Measurements from ENCODE around the gene WNT7A.

WNT7A gene

DNA sequence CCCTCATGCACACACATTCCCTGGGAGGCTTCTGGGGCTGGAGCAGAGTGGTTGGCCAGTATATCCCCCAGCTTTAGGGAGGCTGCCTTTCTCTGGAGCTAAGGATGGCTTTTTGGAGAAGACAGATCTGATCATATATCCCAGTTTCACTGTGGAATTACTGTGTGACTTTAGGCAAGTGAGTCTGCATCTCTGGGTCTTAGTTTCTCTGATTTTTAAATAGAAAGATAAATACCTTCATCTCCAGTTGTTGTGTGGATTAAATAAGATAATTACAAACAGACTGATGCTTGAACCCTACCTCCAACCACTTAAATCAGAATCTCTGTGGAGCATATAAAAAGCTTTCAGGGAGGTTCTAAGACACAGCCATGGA, 11.1 kb upstream of the WNT7A start:
- in situ Hi-C loops (cut with HindIII; ENCODE audit: low sequenced_read_pairs), result no loop called here
- no peak for DNase-seq (ENCODE audit: low read depth, low spot score)
- TF ChIP-seq, protein P1, sequence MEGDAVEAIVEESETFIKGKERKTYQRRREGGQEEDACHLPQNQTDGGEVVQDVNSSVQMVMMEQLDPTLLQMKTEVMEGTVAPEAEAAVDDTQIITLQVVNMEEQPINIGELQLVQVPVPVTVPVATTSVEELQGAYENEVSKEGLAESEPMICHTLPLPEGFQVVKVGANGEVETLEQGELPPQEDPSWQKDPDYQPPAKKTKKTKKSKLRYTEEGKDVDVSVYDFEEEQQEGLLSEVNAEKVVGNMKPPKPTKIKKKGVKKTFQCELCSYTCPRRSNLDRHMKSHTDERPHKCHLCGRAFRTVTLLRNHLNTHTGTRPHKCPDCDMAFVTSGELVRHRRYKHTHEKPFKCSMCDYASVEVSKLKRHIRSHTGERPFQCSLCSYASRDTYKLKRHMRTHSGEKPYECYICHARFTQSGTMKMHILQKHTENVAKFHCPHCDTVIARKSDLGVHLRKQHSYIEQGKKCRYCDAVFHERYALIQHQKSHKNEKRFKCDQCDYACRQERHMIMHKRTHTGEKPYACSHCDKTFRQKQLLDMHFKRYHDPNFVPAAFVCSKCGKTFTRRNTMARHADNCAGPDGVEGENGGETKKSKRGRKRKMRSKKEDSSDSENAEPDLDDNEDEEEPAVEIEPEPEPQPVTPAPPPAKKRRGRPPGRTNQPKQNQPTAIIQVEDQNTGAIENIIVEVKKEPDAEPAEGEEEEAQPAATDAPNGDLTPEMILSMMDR (IDR thresholded peaks at IDR 0.05; ENCODE audit: low read depth, low read length), result no peak
- no peak overlapping the region for H3K4me3 ChIP-seq (ENCODE audit: low read depth, low read length)

DNA sequence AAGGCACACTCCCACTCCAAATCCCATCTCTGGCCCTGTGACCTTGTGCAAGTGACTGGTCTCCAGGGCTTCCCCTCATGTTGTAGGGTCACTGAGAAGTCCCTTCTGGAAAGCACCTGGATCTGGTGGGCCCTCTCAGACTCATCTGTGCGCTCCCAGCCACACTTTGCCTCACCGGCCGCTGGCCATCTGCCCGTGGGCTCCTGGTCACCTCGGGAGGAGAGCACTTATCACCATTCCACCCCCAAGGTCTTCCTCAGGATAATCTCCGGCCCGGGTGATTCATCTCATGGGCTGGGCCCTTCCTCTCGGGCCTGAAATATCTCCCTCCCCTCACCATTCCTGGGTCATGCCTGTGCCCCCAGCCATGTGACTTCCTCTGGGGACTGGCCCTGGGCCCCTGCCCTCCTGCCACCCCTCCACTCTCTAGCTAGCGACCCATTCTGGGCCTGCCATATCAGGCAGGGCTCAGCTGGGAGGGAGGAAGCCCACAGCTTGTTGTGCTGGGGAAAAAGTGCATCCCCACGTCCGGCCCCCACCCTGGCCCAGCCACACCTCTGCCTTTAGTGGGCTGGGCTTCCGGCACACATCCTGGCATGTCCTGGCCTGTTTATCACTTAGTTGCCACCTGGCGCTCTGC, 10.6 kb upstream of the WNT7A start:
- in situ Hi-C loops (cut with HindIII; ENCODE audit: low sequenced_read_pairs), result no loop called here
- DNase-seq (ENCODE audit: low read depth, low spot score), result no peak
- H3K4me3 ChIP-seq (ENCODE audit: low read depth, low read length), result no peak overlapping the region
- TF ChIP-seq, protein P1 (IDR thresholded peaks at IDR 0.05; ENCODE audit: low read depth, low read length), result no peak

DNA sequence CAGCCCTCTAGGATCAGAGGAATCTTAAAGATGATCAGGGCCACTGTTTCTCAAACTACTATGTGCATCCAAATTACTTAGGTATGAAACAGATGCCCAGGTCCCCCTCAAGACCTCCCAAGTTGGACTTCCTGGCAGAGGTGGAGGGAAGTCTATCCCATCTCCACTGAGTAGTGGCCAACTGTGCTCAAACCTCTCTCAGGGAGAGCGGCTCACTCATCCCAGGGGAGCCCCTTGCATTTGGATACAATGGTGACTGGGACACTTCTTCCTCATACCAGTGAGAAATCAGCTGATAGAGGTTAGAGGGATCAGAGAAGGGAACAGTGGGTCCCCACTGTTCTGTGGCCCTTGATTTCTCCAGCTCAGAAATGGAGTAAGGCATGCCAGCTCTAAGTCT, 8.7 kb upstream of the WNT7A start:
- TF ChIP-seq, protein P1 (IDR thresholded peaks at IDR 0.05; ENCODE audit: low read depth, low read length), result no peak
- in situ Hi-C loops (cut with HindIII; ENCODE audit: low sequenced_read_pairs), result no loop called here
- DNase-seq (ENCODE audit: low read depth, low spot score), result no peak
- no peak overlapping the region for H3K4me3 ChIP-seq (ENCODE audit: low read depth, low read length)

DNA sequence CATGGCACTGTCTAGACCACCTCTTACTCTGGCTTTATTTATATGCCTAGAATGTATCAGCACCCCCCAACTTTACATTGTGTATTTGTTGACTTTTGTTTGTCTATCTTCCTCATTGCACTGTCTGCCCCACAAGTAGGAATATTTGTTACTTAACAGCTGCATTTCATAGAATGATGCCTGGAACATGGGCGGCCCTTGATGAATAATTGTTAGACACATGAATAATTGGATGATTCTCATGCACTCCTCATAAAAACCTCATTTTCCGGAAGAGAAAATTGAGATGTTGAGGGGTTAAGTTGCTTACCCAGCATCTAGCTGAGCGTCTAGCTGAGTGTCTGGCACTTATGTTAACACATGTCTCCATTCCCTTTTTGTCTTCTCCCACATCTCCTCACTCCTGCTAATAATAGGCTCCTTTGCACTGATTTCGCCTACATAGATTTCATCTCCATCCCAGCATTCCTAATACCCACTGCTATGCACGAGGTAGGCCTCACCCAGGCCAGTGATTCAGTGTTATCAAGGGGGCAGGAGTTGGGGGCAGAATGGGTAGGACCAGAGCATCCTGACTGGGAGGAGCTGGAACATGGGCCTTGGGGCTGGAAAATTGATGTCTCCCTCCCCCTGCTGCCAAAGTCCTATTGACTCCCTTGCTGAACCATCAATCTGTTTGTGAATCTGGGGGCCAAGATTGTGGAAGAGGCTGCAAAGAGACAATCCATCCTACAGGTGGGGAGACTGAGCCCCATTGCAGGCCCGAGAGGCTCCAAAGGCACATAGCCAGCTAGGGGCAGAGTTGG, 7.8 kb upstream of the WNT7A start:
- TF ChIP-seq, protein P1 (IDR thresholded peaks at IDR 0.05; ENCODE audit: low read depth, low read length), result no peak
- no peak overlapping the region for H3K4me3 ChIP-seq (ENCODE audit: low read depth, low read length)
- in situ Hi-C loops (cut with HindIII; ENCODE audit: low sequenced_read_pairs), result no loop called here
- DNase-seq (ENCODE audit: low read depth, low spot score), result no peak

DNA sequence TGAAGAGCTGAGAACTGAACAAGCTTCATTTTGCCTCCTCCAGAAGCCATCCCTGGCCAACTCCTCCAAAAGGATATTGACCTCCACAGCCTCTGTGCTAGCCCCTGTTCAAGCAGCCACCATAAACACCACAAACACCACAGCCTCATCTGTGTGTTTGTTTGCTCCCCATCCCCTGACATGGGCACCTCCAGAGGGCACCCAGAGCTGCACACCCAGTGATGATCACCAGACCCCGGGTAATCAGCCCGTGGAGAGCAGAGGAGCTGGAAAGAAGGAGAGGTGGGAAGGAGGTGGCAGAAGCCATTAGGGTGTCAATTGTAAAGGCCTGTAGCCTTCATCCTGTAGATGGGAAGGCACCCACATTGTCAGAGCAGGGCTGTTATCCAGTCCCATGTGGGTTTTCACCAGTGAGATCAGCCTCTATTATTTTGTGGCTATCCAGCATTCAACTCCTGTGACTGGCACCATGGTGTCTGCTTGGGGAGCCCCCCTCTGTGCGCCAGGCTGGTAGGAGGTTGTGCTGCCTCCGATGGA, 6.8 kb upstream of the WNT7A start:
- in situ Hi-C loops (cut with HindIII; ENCODE audit: low sequenced_read_pairs), result no loop called here
- TF ChIP-seq, protein P1 (IDR thresholded peaks at IDR 0.05; ENCODE audit: low read depth, low read length), result no peak

DNA sequence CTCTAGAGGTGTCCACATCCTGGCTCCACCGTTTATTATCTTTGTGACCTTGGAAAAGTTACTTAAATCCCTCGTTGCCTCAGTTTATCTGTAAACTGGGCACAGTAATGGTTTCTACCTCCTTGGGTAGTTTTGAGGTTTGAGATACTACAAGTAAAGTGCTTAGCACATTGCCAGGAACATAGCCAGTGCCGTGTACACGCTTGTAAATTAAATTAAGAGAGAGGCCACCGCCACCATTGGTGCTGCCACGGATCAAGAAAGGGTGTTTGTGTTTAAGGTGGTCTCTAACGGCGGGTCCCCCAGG, 5.8 kb upstream of the WNT7A start:
- H3K4me3 ChIP-seq (ENCODE audit: low read depth, low read length), result no peak overlapping the region
- no peak for DNase-seq (ENCODE audit: low read depth, low spot score)
- TF ChIP-seq, protein P1 (IDR thresholded peaks at IDR 0.05; ENCODE audit: low read depth, low read length), result no peak
- in situ Hi-C loops (cut with HindIII; ENCODE audit: low sequenced_read_pairs), result no loop called here

More for the DNA sequence above, 6.8 kb upstream of the WNT7A start:
- DNase-seq (ENCODE audit: low read depth, low spot score), result no peak
- H3K4me3 ChIP-seq (ENCODE audit: low read depth, low read length), result no peak overlapping the region
